MM.1S (cell line): ENCODE measurements around the gene LDB1.

Experiments used
- DNase-seq: peaks from one replicate; pipeline ENCODE4 v3.0.0-alpha.2; 2015
- H2AFZ ChIP-seq: fragments of 300-600 bp; sonication (generic); 2 replicates; pipeline ENCODE4 v1.6.0; 2016; ENCODE audit warnings: antibody characterized with exemption, low read length
- H3F3A ChIP-seq: fragments of 300-600 bp; sonication (generic); 2 replicates; pipeline ENCODE4 v1.6.1; 2016; ENCODE audit warnings: mild to moderate bottlenecking, antibody characterized with exemption, low read length, moderate library complexity, mixed read lengths; ENCODE audit not compliant: insufficient read depth
- H3K27ac ChIP-seq: fragments of 300-600 bp; sonication (generic); 2 replicates; pipeline ENCODE4 v1.5.1; 2016; ENCODE audit warnings: mild to moderate bottlenecking, low read length
- H3K27me3 ChIP-seq: fragments of 300-600 bp; sonication (generic); replicated peaks from 2 replicates; pipeline ENCODE4 v1.6.0; 2016; ENCODE audit warnings: low read length; ENCODE audit not compliant: insufficient read depth
- H3K36me3 ChIP-seq: fragments of 300-600 bp; sonication (generic); replicated peaks from 2 replicates; pipeline ENCODE4 v1.6.1; 2016; ENCODE audit warnings: mild to moderate bottlenecking, low read length, mixed read lengths; ENCODE audit not compliant: insufficient read depth
- H3K4me1 ChIP-seq: fragments of 300-600 bp; sonication (generic); 2 replicates; pipeline ENCODE4 v1.6.1; 2016; ENCODE audit warnings: low read length, mixed read lengths
- H3K4me2 ChIP-seq: fragments of 300-600 bp; sonication (generic); 2 replicates; pipeline ENCODE4 v1.6.0; 2016; ENCODE audit warnings: low read depth, low read length
- H3K4me3 ChIP-seq: fragments of 300-600 bp; sonication (generic); 2 replicates; pipeline ENCODE4 v1.5.1; 2016; ENCODE audit warnings: low read length, mixed read lengths
- H3K79me2 ChIP-seq: fragments of 300-600 bp; sonication (generic); 2 replicates; pipeline ENCODE4 v1.6.1; 2016; ENCODE audit warnings: mixed run types, low read length, mixed read lengths
- H3K9ac ChIP-seq: fragments of 300-600 bp; sonication (generic); 2 replicates; pipeline ENCODE4 v1.6.1; 2016; ENCODE audit warnings: low read length, mixed read lengths
- H3K9me2 ChIP-seq: fragments of 300-600 bp; sonication (generic); replicated peaks from 2 replicates; pipeline ENCODE4 v1.6.1; 2016; ENCODE audit warnings: mild to moderate bottlenecking, low read length, mixed read lengths; ENCODE audit not compliant: insufficient read depth
- H3K9me3 ChIP-seq: fragments of 300-600 bp; sonication (generic); replicated peaks from 2 replicates; pipeline ENCODE4 v1.6.1; 2016; ENCODE audit warnings: mild to moderate bottlenecking, low read length, mixed read lengths; ENCODE audit not compliant: insufficient read depth
- H4K20me1 ChIP-seq: fragments of 300-600 bp; sonication (generic); 2 replicates; pipeline ENCODE4 v1.6.1; 2016; ENCODE audit warnings: mild to moderate bottlenecking, low read length, moderate library complexity, mixed read lengths; ENCODE audit not compliant: insufficient read depth
- CTCF ChIP-seq: fragments of 300-600 bp; sonication (generic); IDR thresholded peaks from 2 replicates; pipeline ENCODE4 v1.5.1; 2016; ENCODE audit warnings: antibody characterized with exemption, low read length, mixed read lengths
- EZH2 ChIP-seq: fragments of 300-600 bp; sonication (generic); optimal IDR thresholded peaks from 2 replicates; pipeline ENCODE3; 2017; ENCODE audit warnings: low read depth, mild to moderate bottlenecking, antibody characterized with exemption, low read length, mixed read lengths
- EZH2phosphoT487 ChIP-seq: fragments of 300-600 bp; sonication (generic); IDR thresholded peaks from 2 replicates; pipeline ENCODE4 v1.6.1; 2018; ENCODE audit warnings: antibody characterized with exemption, low read length

Gene LDB1

GRCh38 chr10:102135956-102136526 lies 15.9 kb upstream of the LDB1 start:
- Histone ChIP-seq H3K4me3 (no peak overlapping the region), H3K36me3 (peaks cover 17% of the 10 kb centered on the region), H3K4me2 (no peak overlapping the region), H3F3A (no peaks in the 10 kb centered on the region), H3K27ac (no peak overlapping the region), H3K9ac (no peak overlapping the region), H2AFZ (no peak overlapping the region), H3K79me2 (peaks cover 82% of the 10 kb centered on the region), H3K9me3 (no peaks in the 10 kb centered on the region), H4K20me1 (peaks cover 43% of the 10 kb centered on the region), H3K27me3 (no peaks in the 10 kb centered on the region), H3K4me1 (0 out of 2 replicates have a peak, but pooled peaks cover 13% of the 10 kb centered on the region), H3K9me2 (no peaks in the 10 kb centered on the region)
- TF ChIP-seq CTCF (no peak), EZH2 (no peak), EZH2phosphoT487 (no peak)
- DNase-seq = no peak

GRCh38 chr10:102134416-102134815 lies 14.2 kb upstream of the LDB1 start:
- H3K36me3 ChIP-seq = peaks cover 13% of the 10 kb centered on the region
- H4K20me1 ChIP-seq = peaks cover 37% of the 10 kb centered on the region
- peak overlapping the region; percentile 93 for H3K4me2 ChIP-seq

GRCh38 chr10:102133373-102134195 lies 13.4 kb upstream of the LDB1 start:
- H3F3A ChIP-seq = no peaks in the 10 kb centered on the region
- TF ChIP-seq EZH2 (no peak), CTCF (no peak), EZH2phosphoT487 (no peak)
- 0 out of 2 replicates have a peak, but pooled peaks cover 13% of the 10 kb centered on the region for H3K4me1 ChIP-seq
- no peaks in the 10 kb centered on the region for H3K27me3 ChIP-seq
- peak; percentile 41 for DNase-seq
- H3K79me2 ChIP-seq = peaks cover 58% of the 10 kb centered on the region
- no peaks in the 10 kb centered on the region for H3K9me2 ChIP-seq
- peak overlapping the region; percentile 93 for H3K4me2 ChIP-seq
- no peaks in the 10 kb centered on the region for H3K9me3 ChIP-seq
- H3K36me3 ChIP-seq = peaks cover 10% of the 10 kb centered on the region; the same call in 1 of the 2 replicates
- peak overlapping the region; percentile 66 for H2AFZ ChIP-seq
- peak overlapping the region; percentile 97 for H3K9ac ChIP-seq
- peak overlapping the region; percentile 68 for H3K27ac ChIP-seq
- H3K4me3 ChIP-seq = peak overlapping the region; percentile 91
- H4K20me1 ChIP-seq = peaks cover 31% of the 10 kb centered on the region; the same call in 1 of the 2 replicates

More at GRCh38 chr10:102134416-102134815, 14.2 kb upstream of the LDB1 start:
- peak overlapping the region; percentile 97 for H3K9ac ChIP-seq
- 0 out of 2 replicates have a peak, but pooled peaks cover 13% of the 10 kb centered on the region for H3K4me1 ChIP-seq
- no peaks in the 10 kb centered on the region for H3K27me3 ChIP-seq
- H3F3A ChIP-seq = no peaks in the 10 kb centered on the region
- TF ChIP-seq EZH2phosphoT487 (no peak), EZH2 (no peak), CTCF (no peak)
- H3K79me2 ChIP-seq = peaks cover 66% of the 10 kb centered on the region
- no peaks in the 10 kb centered on the region for H3K9me2 ChIP-seq
- H2AFZ ChIP-seq = no peak overlapping the region
- no peak overlapping the region for H3K27ac ChIP-seq
- DNase-seq = no peak
- no peaks in the 10 kb centered on the region for H3K9me3 ChIP-seq
- H3K4me3 ChIP-seq = peak overlapping the region; percentile 91
